ENCODE results near the gene MRPL41. TPM values are rescaled to one million over a fixed set of nuclear protein-coding genes. Genes with fewer than 3 reads are reported as not detected.

The MRPL41 gene
- total and polyA plus RNA-seq, 2 of the 13 experiments (the other 11 are each of a cell fraction or from before 2014, with no cell fraction given) = 20.9 to 54.0 TPM

- no peak for TF ChIP-seq PRDM4 (CRISPR knock-in tag; IDR thresholded peaks at IDR 0.05; ENCODE audit: borderline replicate concordance)
- no peak for TF ChIP-seq EP300 (IDR thresholded peaks at IDR 0.05; ENCODE audit: low read depth in 2 of 2, low read length in 2 of 2)
- TF ChIP-seq EP300 (CRISPR knock-in tag; IDR thresholded peaks at IDR 0.05; ENCODE audit: borderline replicate concordance) = no peak
- TF ChIP-seq U2AF1 (optimal IDR thresholded peaks at IDR 0.05; ENCODE audit: low read depth, low read length) = no peak
- TF ChIP-seq RFX5 (IDR thresholded peaks at IDR 0.05; ENCODE audit: low read depth, low read length) = no peak
- no peak for TF ChIP-seq SNAPC2 (CRISPR knock-in tag; IDR thresholded peaks at IDR 0.05)
- no peak for TF ChIP-seq SIN3B (IDR thresholded peaks at IDR 0.05; ENCODE audit: low read length)
- no peak for TF ChIP-seq ZEB1 (IDR thresholded peaks at IDR 0.05; ENCODE audit: insufficient replicate concordance, low read depth)
- TF ChIP-seq RAD21 (CRISPR knock-in tag; IDR thresholded peaks at IDR 0.05) = peak; percentile 76
- TF ChIP-seq, protein P1, sequence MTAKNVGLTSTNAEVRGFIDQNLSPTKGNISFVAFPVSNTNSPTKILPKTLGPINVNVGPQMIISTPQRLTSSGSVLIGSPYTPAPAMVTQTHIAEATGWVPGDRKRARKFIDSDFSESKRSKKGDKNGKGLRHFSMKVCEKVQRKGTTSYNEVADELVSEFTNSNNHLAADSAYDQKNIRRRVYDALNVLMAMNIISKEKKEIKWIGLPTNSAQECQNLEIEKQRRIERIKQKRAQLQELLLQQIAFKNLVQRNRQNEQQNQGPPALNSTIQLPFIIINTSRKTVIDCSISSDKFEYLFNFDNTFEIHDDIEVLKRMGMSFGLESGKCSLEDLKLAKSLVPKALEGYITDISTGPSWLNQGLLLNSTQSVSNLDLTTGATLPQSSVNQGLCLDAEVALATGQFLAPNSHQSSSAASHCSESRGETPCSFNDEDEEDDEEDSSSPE (CRISPR knock-in tag; IDR thresholded peaks at IDR 0.05) = no peak; the same call in 1 of the 2 replicates
- TF ChIP-seq FOXP1 (IDR thresholded peaks at IDR 0.05) = no peak
- TF ChIP-seq FOXP1 (CRISPR knock-in tag; IDR thresholded peaks at IDR 0.05) = no peak
- TF ChIP-seq ZNF703 (CRISPR knock-in tag; IDR thresholded peaks at IDR 0.05; ENCODE audit: borderline replicate concordance) = no peak
- TF ChIP-seq SP140L (CRISPR knock-in tag; IDR thresholded peaks at IDR 0.05; ENCODE audit: borderline replicate concordance) = no peak
- TF ChIP-seq FOXM1 (CRISPR knock-in tag; IDR thresholded peaks at IDR 0.05) = no peak
- TF ChIP-seq FOSL2 (CRISPR knock-in tag; IDR thresholded peaks at IDR 0.05) = no peak
- TF ChIP-seq, protein P2, sequence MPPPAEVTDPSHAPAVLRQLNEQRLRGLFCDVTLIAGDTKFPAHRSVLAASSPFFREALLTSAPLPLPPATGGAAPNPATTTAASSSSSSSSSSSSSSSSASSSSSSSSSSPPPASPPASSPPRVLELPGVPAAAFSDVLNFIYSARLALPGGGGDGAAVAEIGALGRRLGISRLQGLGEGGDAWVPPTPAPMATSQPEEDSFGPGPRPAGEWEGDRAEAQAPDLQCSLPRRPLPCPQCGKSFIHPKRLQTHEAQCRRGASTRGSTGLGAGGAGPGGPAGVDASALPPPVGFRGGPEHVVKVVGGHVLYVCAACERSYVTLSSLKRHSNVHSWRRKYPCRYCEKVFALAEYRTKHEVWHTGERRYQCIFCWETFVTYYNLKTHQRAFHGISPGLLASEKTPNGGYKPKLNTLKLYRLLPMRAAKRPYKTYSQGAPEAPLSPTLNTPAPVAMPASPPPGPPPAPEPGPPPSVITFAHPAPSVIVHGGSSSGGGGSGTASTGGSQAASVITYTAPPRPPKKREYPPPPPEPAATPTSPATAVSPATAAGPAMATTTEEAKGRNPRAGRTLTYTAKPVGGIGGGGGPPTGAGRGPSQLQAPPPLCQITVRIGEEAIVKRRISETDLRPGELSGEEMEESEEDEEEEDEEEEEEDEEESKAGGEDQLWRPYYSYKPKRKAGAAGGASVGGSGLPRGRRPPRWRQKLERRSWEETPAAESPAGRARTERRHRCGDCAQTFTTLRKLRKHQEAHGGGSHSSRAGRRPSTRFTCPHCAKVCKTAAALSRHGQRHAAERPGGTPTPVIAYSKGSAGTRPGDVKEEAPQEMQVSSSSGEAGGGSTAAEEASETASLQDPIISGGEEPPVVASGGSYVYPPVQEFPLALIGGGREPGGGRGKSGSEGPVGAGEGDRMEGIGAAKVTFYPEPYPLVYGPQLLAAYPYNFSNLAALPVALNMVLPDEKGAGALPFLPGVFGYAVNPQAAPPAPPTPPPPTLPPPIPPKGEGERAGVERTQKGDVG (CRISPR knock-in tag; IDR thresholded peaks at IDR 0.05; ENCODE audit: borderline replicate concordance) = no peak
- TF ChIP-seq ZNF468 (CRISPR knock-in tag; IDR thresholded peaks at IDR 0.05) = no peak
- no peak for TF ChIP-seq ZC3H13 (CRISPR knock-in tag; IDR thresholded peaks at IDR 0.05)
- TF ChIP-seq ZNF605 (CRISPR knock-in tag; IDR thresholded peaks at IDR 0.05) = no peak
- no peak for TF ChIP-seq ZNF562 (CRISPR knock-in tag; IDR thresholded peaks at IDR 0.05; ENCODE audit: borderline replicate concordance)
- no peak for TF ChIP-seq REXO4 (CRISPR knock-in tag; IDR thresholded peaks at IDR 0.05; ENCODE audit: borderline replicate concordance)
- TF ChIP-seq ZNF569 (CRISPR knock-in tag; IDR thresholded peaks at IDR 0.05; ENCODE audit: borderline replicate concordance) = no peak
- TF ChIP-seq KAT7 (CRISPR knock-in tag; IDR thresholded peaks at IDR 0.05; ENCODE audit: borderline replicate concordance) = no peak
- TF ChIP-seq SMYD3 (CRISPR knock-in tag; IDR thresholded peaks at IDR 0.05) = no peak
- TF ChIP-seq RXRA (CRISPR knock-in tag; IDR thresholded peaks at IDR 0.05) = peak; percentile 36; the same call in 1 of the 2 replicates
These were observed at the start of gene MRPL41 (continued) for GRCh38 chr9:137551264-137552021.

All from HepG2 (cell line).